Calu3 (cell line): ENCODE results near the gene PRKX. TPM values are rescaled to one million over a fixed set of nuclear protein-coding genes. Genes with fewer than 3 reads are reported as not detected.

Experiments
- BruUV-seq: library from RNA; stranded (reverse); fragments of 400-500 nt; replicated peaks from 2 replicates; lab custom pipeline; 2021; lab: Mats Ljungman, UMichigan
- CTCF ChIA-PET: fragments of 300-600 bp; sonication (Branson Sonifier 250); formaldehyde crosslinking; loops from one replicate; lab custom pipeline; 2022; ENCODE audit warnings: antibody characterized with exemption; lab: Charles Lee
- DNase-seq: peaks from one replicate; pipeline ENCODE4 v3.0.0; 2022
- H3K27ac Mint-ChIP-seq: one replicate; pipeline ENCODE4 v1.8.0; 2022; ENCODE audit warnings: mixed read lengths; ENCODE audit not compliant: unreplicated experiment
- H3K27me3 Mint-ChIP-seq: one replicate; pipeline ENCODE4 v1.8.0; 2022; ENCODE audit warnings: mixed read lengths; ENCODE audit not compliant: unreplicated experiment
- H3K36me3 Mint-ChIP-seq: one replicate; pipeline ENCODE4 v1.8.0; 2022; ENCODE audit warnings: mild to moderate bottlenecking, moderate library complexity, mixed read lengths; ENCODE audit not compliant: insufficient read depth, unreplicated experiment
- H3K4me1 Mint-ChIP-seq: one replicate; pipeline ENCODE4 v1.8.0; 2022; ENCODE audit warnings: mild to moderate bottlenecking, low read depth, mixed read lengths; ENCODE audit not compliant: unreplicated experiment
- H3K4me3 Mint-ChIP-seq: one replicate; pipeline ENCODE4 v1.8.0; 2022; ENCODE audit warnings: mild to moderate bottlenecking, low read depth, moderate library complexity, mixed read lengths; ENCODE audit not compliant: unreplicated experiment
- H3K9me3 Mint-ChIP-seq: one replicate; pipeline ENCODE4 v1.8.0; 2022; ENCODE audit warnings: low read depth, mixed read lengths; ENCODE audit not compliant: unreplicated experiment
- CTCF ChIP-seq: fragments of 200-600 bp; IDR thresholded peaks from one replicate; pipeline ENCODE4 v1.8.0; 2022; ENCODE audit warnings: antibody characterized with exemption; ENCODE audit not compliant: unreplicated experiment
- intact Hi-C: fragments of 100-400 bp; cut with micrococcal nuclease; formaldehyde crosslinking; loops from one replicate; pipeline ENCODE4 v1.10.0; 2022; ENCODE audit not compliant: unreplicated experiment
- total RNA-seq: library from RNA; stranded (reverse); gene quantifications from 2 replicates; pipeline ENCODE4 v1.2.3, GENCODE V29; 2022

PRKX gene
- total RNA-seq, 1 experiment from 2014 or later: 25.7 TPM

GRCh38 chrX:3584415-3584996 lies 128.9 kb downstream of the PRKX start:
- Mint-ChIP-seq H3K27me3 (peaks cover 50% of the 10 kb centered on the region), H3K9me3 (no peaks in the 10 kb centered on the region), H3K4me1 (no peaks in the 10 kb centered on the region), H3K36me3 (no peaks in the 10 kb centered on the region), H3K4me3 (no peak overlapping the region), H3K27ac (no peak overlapping the region)
- no peak for DNase-seq
- intact Hi-C loops: no loop called here
- TF ChIP-seq CTCF: no peak
- BruUV-seq: no TSS peak
- CTCF ChIA-PET: no interaction called here

- no TSS peak for BruUV-seq
- no peak for TF ChIP-seq CTCF
- H3K4me3 Mint-ChIP-seq: no peak overlapping the region
- H3K9me3 Mint-ChIP-seq: no peaks in the 10 kb centered on the region
- no peak overlapping the region for H3K27ac Mint-ChIP-seq
- no peak for DNase-seq
- CTCF ChIA-PET: no interaction called here
- H3K36me3 Mint-ChIP-seq: no peaks in the 10 kb centered on the region
- H3K4me1 Mint-ChIP-seq: no peaks in the 10 kb centered on the region
- H3K27me3 Mint-ChIP-seq: peaks cover 56% of the 10 kb centered on the region
- intact Hi-C loops: no loop called here
These were observed 131.0 kb downstream of the PRKX start for GRCh38 chrX:3582451-3582850.

- Mint-ChIP-seq H3K27ac (no peak overlapping the region), H3K9me3 (no peaks in the 10 kb centered on the region), H3K27me3 (peaks cover 56% of the 10 kb centered on the region), H3K36me3 (no peaks in the 10 kb centered on the region), H3K4me3 (no peak overlapping the region), H3K4me1 (no peaks in the 10 kb centered on the region)
- no peak for DNase-seq
- intact Hi-C loops: no loop called here
- no peak for TF ChIP-seq CTCF
- no TSS peak for BruUV-seq
- CTCF ChIA-PET: no interaction called here
These were observed 131.8 kb downstream of the PRKX start for GRCh38 chrX:3581609-3582108.

GRCh38 chrX:3577551-3577950 lies 135.9 kb downstream of the PRKX start:
- CTCF ChIA-PET: no interaction called here
- H3K4me1 Mint-ChIP-seq: peaks cover 18% of the 10 kb centered on the region
- no peaks in the 10 kb centered on the region for H3K9me3 Mint-ChIP-seq
- no peaks in the 10 kb centered on the region for H3K36me3 Mint-ChIP-seq
- DNase-seq: no peak
- H3K27ac Mint-ChIP-seq: no peak overlapping the region
- intact Hi-C loops: no loop called here
- no peak for TF ChIP-seq CTCF
- H3K27me3 Mint-ChIP-seq: peaks cover 37% of the 10 kb centered on the region
- BruUV-seq: no TSS peak
- no peak overlapping the region for H3K4me3 Mint-ChIP-seq
